Activated CD4-positive, alpha-beta memory T cell treated with anti-CD3 and anti-CD28 coated beads, Interleukin-2, amount 10 ng/mL, durations not matched to agents 7 days and 5 days (primary cell): ENCODE data around the gene MAEA. TPM values are rescaled to one million over a fixed set of nuclear protein-coding genes. Genes with fewer than 3 reads are reported as not detected.
"Not testable (repeated sequence)": the region's sequence is repeated elsewhere in the genome, so short reads cannot be mapped to it uniquely, and the experiment has no call there.

Source experiments
- CTCF ChIA-PET: fragments of 350-600 bp; sonication (Branson Sonifier 250); formaldehyde crosslinking; loops from one replicate; lab custom pipeline; 2021; ENCODE audit warnings: antibody characterized with exemption, inconsistent platforms; lab: Charles Lee
- POLR2A ChIA-PET: fragments of 350-600 bp; sonication (Branson Sonifier 250); formaldehyde crosslinking; loops from one replicate; lab custom pipeline; 2021; ENCODE audit warnings: antibody characterized with exemption; lab: Charles Lee
- DNase-seq: peaks from one replicate; pipeline ENCODE4 v3.0.0-alpha.2; 2020
- H3K27ac Mint-ChIP-seq: one replicate; pipeline ENCODE4 v1.8.0; 2021; ENCODE audit warnings: mild to moderate bottlenecking, mixed read lengths
- H3K27me3 Mint-ChIP-seq: one replicate; pipeline ENCODE4 v1.8.0; 2021; ENCODE audit warnings: mixed read lengths
- H3K36me3 Mint-ChIP-seq: one replicate; pipeline ENCODE4 v1.8.0; 2021; ENCODE audit warnings: low read depth, mixed read lengths
- H3K4me1 Mint-ChIP-seq: one replicate; pipeline ENCODE4 v1.8.0; 2021; ENCODE audit warnings: mixed read lengths
- H3K4me3 Mint-ChIP-seq: one replicate; pipeline ENCODE4 v1.8.0; 2021; ENCODE audit warnings: mild to moderate bottlenecking, mixed read lengths
- H3K9me3 Mint-ChIP-seq: one replicate; pipeline ENCODE4 v1.8.0; 2021; ENCODE audit warnings: mixed read lengths
- total RNA-seq, 2 experiments: library from RNA; stranded (reverse); gene quantifications; one replicate each; pipeline ENCODE4 v1.2.3, GENCODE V29; 2021

The MAEA gene
- total RNA-seq, 2 experiments from 2014 or later, result 61.6 to 64.1 TPM

DNA sequence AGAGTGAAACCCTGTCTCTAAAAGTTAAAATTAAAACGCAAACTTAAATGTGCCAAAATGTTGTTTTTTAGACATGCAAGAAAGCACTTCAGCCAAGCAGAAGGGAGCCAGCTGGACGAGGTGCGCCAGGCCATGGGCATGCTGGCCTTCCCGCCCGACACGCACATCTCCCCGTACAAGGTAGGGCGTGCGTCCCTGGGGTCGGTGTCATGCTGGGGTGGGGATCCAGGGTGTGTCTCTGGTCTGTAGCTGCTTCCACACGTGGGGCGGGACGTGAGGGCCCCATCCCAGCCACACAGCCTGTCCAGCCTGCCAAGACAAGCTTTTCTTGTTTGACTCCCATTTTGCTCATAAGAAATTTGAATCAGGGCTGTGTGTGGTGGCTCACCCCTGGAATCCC lies 43.0 kb downstream of the MAEA start:
- H3K4me1 Mint-ChIP-seq, result peaks cover 58% of the 10 kb centered on the region
- peaks cover 58% of the 10 kb centered on the region for H3K36me3 Mint-ChIP-seq

DNA sequence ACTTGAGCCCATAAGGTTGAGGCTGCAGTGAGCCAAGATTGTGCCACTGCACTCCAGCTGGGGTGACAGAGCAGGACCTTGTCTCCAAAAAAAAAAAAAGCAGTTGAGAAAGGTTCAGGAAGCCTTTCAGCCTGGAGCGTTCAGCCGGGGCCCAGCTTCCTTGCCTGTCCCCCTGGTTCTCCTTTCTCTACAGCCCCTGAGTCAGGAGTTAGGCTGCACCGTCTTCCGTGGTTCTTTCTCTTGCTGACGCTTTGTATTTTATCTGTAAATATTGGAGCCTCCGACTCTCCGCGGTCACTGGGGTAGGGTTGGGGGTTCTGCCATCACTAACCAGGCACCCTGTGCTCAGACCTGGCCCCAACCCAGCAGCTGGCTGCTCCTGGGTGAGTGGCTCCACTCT lies 43.6 kb downstream of the MAEA start:
- Mint-ChIP-seq H3K27me3 (no peaks in the 10 kb centered on the region), H3K27ac (no peak overlapping the region), H3K4me1 (peaks cover 62% of the 10 kb centered on the region), H3K9me3 (peaks cover 3% of the 10 kb centered on the region), H3K36me3 (peaks cover 62% of the 10 kb centered on the region), H3K4me3 (no peak overlapping the region)
- DNase-seq, result no peak
- CTCF ChIA-PET, result interaction anchor here (1.6 kb wide), 1 partner anchor 166 kb away, joined by 4 read pairs; no protein-coding TSS in a partner anchor
- POLR2A ChIA-PET, result interaction anchor here (1.7 to 1.8 kb wide), 2 partner anchors 13 to 43 kb away, joined by 6 to 11 read pairs; partner anchors contain the start of gene MAEA

More for the DNA sequence above, 43.0 kb downstream of the MAEA start:
- no peaks in the 10 kb centered on the region for H3K27me3 Mint-ChIP-seq
- DNase-seq, result no peak
- CTCF ChIA-PET, result interaction anchor here (1.6 kb wide), 1 partner anchor 165 kb away, joined by 4 read pairs; no protein-coding TSS in a partner anchor
- H3K4me3 Mint-ChIP-seq, result no peak overlapping the region
- POLR2A ChIA-PET, result interaction anchor here (1.7 to 1.8 kb wide), 2 partner anchors 14 to 43 kb away, joined by 6 to 11 read pairs; partner anchors contain the start of gene MAEA
- H3K27ac Mint-ChIP-seq, result no peak overlapping the region
- peaks cover 3% of the 10 kb centered on the region for H3K9me3 Mint-ChIP-seq

DNA sequence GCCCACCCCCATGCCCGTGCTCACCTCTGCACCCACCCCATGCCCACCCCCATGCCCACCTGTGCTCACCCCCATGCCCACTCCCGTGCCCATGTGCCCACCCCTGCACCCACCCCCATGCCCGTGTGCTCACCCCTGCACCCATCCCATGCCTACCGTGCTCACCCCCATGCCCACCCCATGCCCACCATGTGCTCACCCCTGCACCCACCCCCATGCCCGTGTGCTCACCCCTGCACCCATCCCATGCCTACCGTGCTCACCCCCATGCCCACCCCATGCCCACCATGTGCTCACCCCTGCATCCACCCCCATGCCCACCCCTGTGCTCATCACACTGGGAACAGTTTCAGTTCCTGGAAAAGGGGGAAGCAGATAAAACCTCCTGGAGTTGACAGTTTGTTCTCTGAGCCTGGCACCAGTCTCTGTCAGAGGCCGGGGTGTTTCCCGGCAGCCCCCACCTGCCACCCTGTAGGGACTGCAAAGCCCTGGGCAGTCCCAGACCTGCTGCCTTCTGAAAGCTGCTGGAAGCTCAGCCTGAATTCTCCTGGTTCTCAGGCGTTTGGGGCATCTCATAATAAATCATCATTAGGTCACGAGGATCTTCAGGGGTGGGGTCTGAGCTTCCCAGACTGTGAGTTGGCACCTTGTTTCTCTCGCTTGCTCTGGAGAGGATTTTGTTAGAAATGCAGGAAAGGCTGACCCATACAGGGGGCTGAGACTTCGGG lies 44.3 kb downstream of the MAEA start:
- Mint-ChIP-seq H3K36me3 (peaks cover 63% of the 10 kb centered on the region), H3K4me1 (peaks cover 60% of the 10 kb centered on the region)
- CTCF ChIA-PET, H3K4me3 Mint-ChIP-seq, H3K9me3 Mint-ChIP-seq, H3K27me3 Mint-ChIP-seq, H3K27ac Mint-ChIP-seq, DNase-seq: not testable (repeated sequence)
- POLR2A ChIA-PET, result interaction anchor here (0.8 to 1.4 kb wide), 2 partner anchors 12 to 44 kb away, joined by 3 read pairs; no protein-coding TSS in a partner anchor

DNA sequence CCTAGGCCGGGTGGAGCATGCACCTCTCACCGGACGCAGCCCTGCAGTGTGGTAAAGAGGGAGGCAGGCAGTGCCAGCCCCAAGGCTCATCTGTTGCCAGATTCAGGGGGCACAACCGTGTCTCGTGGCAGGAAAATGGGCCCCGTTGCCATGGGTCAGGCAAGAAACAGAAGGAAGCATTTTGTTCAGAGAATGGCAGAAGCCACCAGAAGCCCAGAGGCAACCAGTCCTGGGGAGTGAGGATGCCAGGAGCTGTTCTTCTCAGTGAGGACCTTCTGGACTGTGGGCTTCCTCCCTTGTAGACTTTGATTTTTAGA lies 44.8 kb downstream of the MAEA start:
- Mint-ChIP-seq H3K4me1 (peaks cover 55% of the 10 kb centered on the region), H3K36me3 (peaks cover 63% of the 10 kb centered on the region), H3K27ac (no peak overlapping the region), H3K27me3 (no peaks in the 10 kb centered on the region), H3K4me3 (no peak overlapping the region), H3K9me3 (peaks cover 3% of the 10 kb centered on the region)
- POLR2A ChIA-PET, result interaction anchor here (0.8 to 1.4 kb wide), 2 partner anchors 11 to 44 kb away, joined by 3 read pairs; no protein-coding TSS in a partner anchor
- CTCF ChIA-PET, result no interaction called here
- no peak for DNase-seq

DNA sequence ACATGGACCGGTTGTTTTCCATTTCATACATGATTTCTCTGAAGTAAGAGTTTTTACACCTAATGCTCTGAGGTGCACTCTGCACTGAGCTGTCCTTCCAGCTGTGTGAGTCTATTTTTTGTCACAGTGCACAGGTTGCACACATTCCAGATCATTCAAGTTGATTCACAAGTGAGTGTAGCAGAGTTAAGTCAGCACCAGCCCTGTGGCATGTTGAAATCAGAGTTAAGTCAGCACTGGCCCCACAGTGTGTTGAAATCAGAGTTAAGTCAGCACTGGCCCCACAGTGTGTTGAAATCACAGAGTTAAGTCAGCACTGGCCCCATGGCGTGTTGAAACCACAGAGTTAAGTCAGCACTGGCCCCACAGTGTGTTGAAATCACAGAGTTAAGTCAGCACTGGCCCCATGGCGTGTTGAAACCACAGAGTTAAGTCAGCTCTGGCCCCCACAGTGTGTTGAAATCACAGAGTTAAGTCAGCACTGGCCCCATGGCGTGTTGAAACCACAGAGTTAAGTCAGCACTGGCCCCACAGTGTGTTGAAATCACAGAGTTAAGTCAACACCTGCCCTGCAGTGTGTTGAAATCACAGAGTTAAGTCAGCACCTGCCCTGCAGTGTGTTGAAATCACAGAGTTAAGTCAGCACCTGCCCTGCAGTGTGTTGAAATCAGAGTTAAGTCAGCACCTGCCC lies 45.6 kb downstream of the MAEA start:
- H3K36me3 Mint-ChIP-seq, result peaks cover 65% of the 10 kb centered on the region
- H3K27me3 Mint-ChIP-seq, H3K27ac Mint-ChIP-seq, H3K9me3 Mint-ChIP-seq, H3K4me3 Mint-ChIP-seq, DNase-seq, CTCF ChIA-PET: not testable (repeated sequence)
- POLR2A ChIA-PET, result interaction anchor here (0.8 to 1.4 kb wide), 2 partner anchors 10 to 45 kb away, joined by 3 read pairs; no protein-coding TSS in a partner anchor
- H3K4me1 Mint-ChIP-seq, result peaks cover 47% of the 10 kb centered on the region

DNA sequence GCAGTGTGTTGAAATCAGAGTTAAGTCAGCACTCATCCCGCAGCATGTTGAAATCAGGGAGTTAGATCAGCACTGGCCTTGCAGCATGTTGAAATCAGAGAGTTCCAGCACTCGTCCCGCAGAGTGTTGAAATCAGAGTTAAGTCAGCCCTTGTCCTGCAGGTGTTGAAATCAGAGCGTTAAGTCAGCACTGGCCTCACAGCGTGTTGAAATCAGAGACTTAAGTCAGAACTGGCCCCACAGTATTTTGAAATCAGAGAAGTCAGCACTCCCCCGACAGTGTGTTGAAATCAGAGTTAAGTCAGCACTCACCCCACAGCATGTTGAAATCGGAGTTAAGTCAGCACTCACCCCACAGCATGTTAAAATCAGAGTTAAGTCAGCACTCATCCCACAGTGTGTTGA lies 46.4 kb downstream of the MAEA start:
- DNase-seq, result no peak
- Mint-ChIP-seq H3K9me3 (peaks cover 3% of the 10 kb centered on the region), H3K4me1 (peaks cover 40% of the 10 kb centered on the region), H3K27me3 (no peaks in the 10 kb centered on the region), H3K27ac (no peak overlapping the region), H3K36me3 (peaks cover 66% of the 10 kb centered on the region), H3K4me3 (no peak overlapping the region)
- POLR2A ChIA-PET, result interaction anchor here (1.1 kb wide), 1 partner anchor 10 kb away, joined by 4 read pairs; no protein-coding TSS in a partner anchor
- CTCF ChIA-PET, result no interaction called here

DNA sequence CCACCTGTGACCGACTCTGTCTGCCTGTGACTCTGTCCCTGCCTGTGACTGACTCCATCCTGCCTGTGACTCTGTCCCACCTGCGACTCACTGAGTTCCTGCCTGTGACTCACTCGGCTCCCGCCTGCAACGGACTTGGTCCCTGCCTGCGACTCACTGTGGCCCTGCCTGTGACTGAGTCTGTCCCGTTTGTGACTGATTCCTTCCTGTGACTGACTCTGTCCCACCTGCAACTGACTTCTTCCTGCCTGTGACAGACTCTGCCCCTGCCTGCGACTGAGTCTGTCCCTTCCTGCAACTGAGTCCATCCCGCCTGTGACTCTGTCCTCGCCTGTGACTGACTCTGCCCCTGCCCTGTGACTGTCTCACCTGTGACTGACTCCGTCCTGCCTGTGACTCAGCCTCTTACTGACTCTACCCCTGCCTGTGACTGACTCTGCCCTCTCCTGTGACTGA lies 47.7 kb downstream of the MAEA start:
- Mint-ChIP-seq H3K36me3 (peaks cover 66% of the 10 kb centered on the region), H3K4me3 (peak overlapping the region; percentile 2), H3K27me3 (no peaks in the 10 kb centered on the region), H3K27ac (peak overlapping the region; percentile 85), H3K4me1 (peaks cover 31% of the 10 kb centered on the region), H3K9me3 (peaks cover 3% of the 10 kb centered on the region)
- CTCF ChIA-PET, result no interaction called here
- DNase-seq, result peak; percentile 63
- POLR2A ChIA-PET, result interaction anchor here (0.8 to 1.1 kb wide), 2 partner anchors 9 to 47 kb away, joined by 3 to 4 read pairs; no protein-coding TSS in a partner anchor

DNA sequence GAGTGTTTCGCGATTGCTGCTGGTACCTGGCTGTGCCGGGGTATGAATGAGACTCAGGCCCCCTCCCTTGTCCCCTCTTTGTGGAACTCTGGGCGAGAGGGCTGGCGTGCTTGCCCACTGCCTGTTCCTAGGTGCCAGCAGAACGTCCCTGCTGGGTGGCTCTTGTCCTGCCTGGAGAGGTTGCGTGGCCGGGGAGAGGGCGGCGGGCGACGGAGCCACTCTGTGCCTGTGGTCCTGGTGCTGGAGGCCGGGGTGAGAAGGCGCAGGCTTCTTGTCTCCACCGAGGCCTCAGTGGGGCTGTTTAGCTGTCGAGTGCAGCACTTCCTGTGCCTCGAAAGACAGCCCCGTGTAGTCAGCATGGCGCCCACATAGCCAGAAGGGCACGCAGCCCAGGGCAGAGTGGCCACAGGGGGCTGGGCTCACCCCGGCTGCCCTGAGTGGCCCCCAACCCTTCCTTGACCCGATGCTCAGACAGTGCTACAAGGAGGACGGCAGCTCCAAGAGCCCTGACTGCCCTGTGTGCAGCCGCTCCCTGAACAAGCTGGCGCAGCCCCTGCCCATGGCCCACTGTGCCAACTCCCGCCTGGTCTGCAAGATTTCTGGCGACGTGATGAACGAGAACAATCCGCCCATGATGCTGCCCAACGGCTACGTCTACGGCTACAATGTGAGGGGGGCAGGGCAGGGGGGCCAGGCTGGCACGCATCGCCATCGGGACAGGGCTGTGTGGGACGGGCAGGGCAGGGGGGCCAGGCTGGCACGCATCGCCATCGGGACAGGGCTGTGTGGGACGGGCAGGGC lies 48.5 kb downstream of the MAEA start:
- Mint-ChIP-seq H3K27me3 (no peaks in the 10 kb centered on the region), H3K36me3 (peaks cover 64% of the 10 kb centered on the region), H3K4me1 (peaks cover 31% of the 10 kb centered on the region), H3K9me3 (peaks cover 3% of the 10 kb centered on the region), H3K4me3 (no peak overlapping the region), H3K27ac (peak overlapping the region; percentile 85)
- ChIA-PET POLR2A (no interaction called here), CTCF (no interaction called here)
- DNase-seq, result no peak

DNA sequence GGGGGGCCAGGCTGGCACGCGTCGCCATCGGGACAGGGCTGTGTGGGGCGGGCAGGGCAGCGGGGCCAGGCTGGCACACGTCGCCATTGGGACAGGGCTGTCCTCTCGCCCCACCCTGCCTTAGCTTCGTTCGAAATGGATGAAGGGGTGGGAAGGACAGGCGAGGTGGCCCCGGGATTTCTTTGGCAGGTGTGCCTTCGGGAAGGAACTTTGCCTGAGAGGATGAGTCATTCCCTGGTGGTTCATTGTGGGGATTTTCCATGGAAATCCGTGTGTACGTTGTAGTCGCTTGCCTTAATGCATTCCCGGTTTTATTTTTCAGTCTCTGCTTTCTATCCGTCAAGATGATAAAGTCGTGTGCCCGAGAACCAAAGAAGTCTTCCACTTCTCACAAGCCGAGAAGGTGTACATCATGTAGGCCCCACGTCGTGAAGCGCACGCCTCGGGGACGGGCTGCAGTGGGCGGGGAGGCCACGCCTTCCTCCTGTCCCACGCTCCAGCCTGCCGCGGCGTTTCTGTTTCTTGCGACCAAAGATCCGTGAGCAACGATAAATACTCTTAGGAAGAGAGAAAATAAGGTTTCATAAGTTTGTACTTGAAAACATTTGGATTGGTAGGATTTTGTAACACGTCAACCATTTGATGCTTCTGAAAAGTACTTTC lies 49.2 kb downstream of the MAEA start:
- Mint-ChIP-seq H3K4me1 (peaks cover 33% of the 10 kb centered on the region), H3K9me3 (peaks cover 3% of the 10 kb centered on the region), H3K4me3 (no peak overlapping the region), H3K27ac (peak overlapping the region; percentile 42), H3K36me3 (peaks cover 64% of the 10 kb centered on the region), H3K27me3 (no peaks in the 10 kb centered on the region)
- ChIA-PET CTCF (no interaction called here), POLR2A (interaction anchor here (2.0 kb wide), 1 partner anchor 9 kb away, joined by 5 read pairs; no protein-coding TSS in a partner anchor)
- DNase-seq, result no peak

DNA sequence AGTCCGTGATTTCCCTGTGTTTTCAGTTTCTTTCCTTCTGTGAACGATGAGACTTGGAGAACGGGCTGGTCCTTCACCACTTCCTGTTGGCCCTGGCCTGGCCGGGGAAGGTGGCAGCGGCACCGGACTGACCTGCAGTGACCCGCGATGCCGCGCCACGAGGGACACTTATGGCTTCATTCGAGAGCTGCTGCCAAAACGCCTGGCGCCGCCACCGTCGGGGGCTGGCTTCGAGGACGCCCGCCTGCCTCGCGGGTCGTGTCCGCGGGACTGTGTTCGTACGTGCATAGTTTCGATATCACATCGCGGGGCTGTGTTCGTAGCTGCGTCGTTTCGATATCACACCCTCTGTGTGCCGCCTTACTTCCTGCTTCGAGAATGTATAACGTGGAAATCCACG lies 49.8 kb downstream of the MAEA start:
- peaks cover 31% of the 10 kb centered on the region for H3K4me1 Mint-ChIP-seq
- H3K27me3 Mint-ChIP-seq, result no peaks in the 10 kb centered on the region
- ChIA-PET POLR2A (interaction anchor here (1.0 to 2.0 kb wide), 2 partner anchors 9 to 91 kb away, joined by 3 to 5 read pairs; partner anchors contain the start of gene CTBP1), CTCF (no interaction called here)
- H3K9me3 Mint-ChIP-seq, result peaks cover 3% of the 10 kb centered on the region
- no peak for DNase-seq
- no peak overlapping the region for H3K4me3 Mint-ChIP-seq
- peaks cover 60% of the 10 kb centered on the region for H3K36me3 Mint-ChIP-seq
- H3K27ac Mint-ChIP-seq, result no peak overlapping the region

DNA sequence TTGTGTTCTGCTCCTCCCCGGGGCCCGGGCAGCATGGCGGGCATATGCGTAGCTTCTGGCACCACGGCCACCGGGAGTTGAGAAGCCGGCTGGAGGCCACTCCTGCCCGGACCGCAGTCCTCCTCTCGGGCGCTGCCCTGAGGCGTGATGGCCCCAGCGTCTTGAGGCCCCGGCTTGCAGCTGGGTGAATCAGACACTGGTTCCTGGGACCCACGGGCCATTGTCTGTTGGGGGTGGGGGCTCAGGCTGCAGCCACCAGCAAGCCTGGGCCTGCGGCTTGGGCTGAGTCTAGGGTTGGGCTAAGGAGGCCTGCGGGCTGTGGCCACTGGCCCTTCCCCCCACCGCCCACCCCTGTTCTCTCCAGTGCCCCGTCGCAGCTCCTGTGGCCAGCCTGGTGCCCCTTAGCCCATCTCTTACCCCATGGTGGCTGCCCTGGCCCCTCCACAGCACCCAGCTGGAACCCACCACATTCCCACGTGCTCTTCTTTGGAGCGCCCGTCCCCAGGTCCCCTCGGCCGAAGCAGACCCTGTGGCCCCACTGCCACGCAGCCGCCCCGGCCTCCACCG lies 50.6 kb downstream of the MAEA start:
- CTCF ChIA-PET, result no interaction called here
- POLR2A ChIA-PET, result interaction anchor here (1.0 to 2.0 kb wide), 2 partner anchors 10 to 92 kb away, joined by 3 to 5 read pairs; partner anchors contain the start of gene CTBP1

More for the DNA sequence above, 50.6 kb downstream of the MAEA start:
- peaks cover 57% of the 10 kb centered on the region for H3K36me3 Mint-ChIP-seq
- H3K9me3 Mint-ChIP-seq, result no peaks in the 10 kb centered on the region
- no peak for DNase-seq
- no peak overlapping the region for H3K27ac Mint-ChIP-seq
- no peaks in the 10 kb centered on the region for H3K27me3 Mint-ChIP-seq
- peaks cover 33% of the 10 kb centered on the region for H3K4me1 Mint-ChIP-seq
- no peak overlapping the region for H3K4me3 Mint-ChIP-seq
